GM18861 (cell line): ENCODE data around the gene IL12RB2.
A peak's percentile ranks its signal among the peaks of the same experiment; 100 is the strongest.

ENCODE experiments used
- ATAC-seq: cut with Tn5 transposase; IDR thresholded peaks from one replicate; pipeline ENCODE4 v1.9.1; 2021; ENCODE audit not compliant: unreplicated experiment

The IL12RB2 gene

DNA sequence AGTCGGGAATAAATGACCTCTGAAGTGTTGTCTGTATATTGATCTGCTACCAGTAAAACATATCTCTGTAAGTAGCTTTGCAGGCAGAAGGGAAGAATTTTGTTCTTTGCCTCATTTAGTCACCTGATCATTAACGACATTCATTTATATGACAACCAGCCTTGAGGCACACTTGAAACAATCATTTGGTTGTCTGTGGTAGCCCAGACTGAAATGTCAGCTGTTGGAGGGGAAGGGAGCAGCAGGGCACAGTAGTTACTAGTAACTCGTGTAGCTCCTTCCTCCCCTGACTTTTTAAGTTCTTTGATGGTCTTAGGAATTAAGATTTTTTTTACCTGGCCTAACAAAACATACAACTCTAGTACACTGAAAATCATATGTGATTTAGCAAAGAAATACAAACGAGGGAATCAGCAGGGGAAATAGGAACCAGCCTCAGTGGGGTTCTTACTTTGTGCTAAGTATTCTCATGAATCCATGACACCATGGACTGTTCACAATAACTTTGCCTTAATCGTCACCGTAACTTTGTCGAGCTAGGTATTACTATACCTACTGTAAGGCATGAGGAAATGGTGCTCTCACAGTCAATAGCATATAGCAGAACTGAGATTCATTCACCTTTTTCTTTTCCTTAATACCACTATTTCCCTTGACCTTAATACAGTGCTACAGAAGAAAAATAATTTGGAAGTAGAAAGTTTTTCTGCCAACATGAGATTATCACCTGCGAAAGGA, 6.4 kb downstream of the IL12RB2 start:
- ATAC-seq: no peak

DNA sequence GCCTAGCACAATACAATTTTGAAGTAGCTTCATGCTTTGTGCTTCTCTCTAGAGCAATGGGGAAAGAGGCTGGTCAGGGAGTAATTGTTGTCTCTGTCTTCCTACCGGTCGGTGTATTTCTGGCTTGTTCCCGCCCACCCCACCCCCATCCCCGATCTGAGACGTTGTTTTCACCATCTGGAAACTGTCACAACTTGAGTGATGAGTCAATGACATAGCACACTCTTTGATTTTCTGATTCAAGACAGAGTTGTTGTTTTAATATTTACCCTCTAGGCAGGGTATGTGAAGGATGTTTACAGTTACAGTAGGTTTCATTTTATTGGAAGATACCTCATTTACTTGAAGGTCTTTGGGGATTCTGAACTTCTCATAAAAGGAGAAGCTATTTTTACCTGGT, 7.0 kb downstream of the IL12RB2 start:
- ATAC-seq: no peak

DNA sequence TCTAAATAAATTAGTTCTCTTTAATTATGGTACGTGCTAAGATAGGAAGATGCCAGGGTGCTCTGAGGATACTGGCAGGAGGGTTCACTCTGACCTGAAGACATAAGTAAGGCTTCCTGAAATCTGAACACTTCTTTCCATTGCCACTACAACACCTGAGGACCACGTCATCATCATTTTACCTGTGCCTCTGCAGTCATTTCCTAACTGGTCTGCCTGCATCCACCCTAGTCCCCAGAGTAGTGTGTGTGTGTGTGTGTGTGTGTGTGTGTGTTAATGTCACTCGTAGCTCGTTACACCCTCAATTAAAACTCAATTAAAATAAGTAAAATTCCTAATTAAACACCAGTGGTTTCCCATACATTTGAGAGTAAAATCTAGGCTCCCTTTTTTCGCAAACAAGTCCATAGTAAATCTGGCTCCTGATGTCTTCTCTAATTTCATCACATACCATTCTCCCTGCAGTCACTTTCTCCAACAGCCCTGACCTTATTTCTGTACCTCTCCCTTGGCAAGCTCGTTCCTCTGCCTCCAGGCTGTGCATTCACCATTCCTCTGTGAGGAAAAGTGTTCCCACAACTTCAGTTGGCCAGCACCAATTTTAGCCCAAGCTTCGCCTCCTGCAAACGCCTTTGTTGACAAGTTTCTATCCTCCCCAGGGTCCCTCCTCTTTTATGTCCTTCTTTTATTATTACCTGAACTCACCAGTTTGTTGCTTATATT, 8.7 kb downstream of the IL12RB2 start:
- no peak for ATAC-seq

DNA sequence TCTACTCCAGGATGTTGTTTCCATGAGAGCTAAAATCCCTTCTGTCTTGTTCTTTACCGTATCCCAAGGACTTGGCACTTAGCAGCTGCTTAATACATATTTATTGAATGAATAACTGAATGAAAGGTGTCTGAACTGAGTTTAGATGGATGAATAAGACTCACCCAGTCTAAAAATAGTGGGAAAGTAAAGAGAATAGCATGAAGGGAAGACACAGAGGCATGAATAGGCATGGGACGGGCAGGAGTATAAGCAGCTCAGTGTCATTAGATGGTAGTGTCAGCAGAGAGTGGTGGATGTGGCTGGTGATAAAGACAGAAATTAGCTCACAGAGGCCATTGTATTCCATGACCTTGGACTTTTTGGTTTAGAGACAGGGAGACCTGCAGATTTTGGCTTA, 9.2 kb downstream of the IL12RB2 start:
- ATAC-seq: no peak

DNA sequence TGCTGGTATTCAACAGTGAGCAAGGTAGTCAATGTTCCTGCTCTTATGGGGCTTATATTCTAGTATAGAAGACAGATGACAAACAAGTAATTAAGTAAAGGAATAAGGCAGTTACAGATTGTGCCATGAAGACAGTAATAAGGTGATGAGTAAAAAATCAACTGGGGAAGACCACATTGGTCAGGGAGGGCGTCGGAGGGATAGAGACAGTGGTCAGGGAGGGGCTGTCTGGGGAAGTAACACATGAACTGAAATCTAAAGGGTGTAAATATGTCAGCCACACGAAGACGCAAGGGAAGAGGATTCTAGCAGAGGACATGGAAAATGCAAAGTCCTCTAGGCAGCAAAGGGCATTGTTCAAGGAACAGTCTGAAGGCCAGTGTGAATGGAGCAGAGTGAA, 10.1 kb downstream of the IL12RB2 start:
- no peak for ATAC-seq

DNA sequence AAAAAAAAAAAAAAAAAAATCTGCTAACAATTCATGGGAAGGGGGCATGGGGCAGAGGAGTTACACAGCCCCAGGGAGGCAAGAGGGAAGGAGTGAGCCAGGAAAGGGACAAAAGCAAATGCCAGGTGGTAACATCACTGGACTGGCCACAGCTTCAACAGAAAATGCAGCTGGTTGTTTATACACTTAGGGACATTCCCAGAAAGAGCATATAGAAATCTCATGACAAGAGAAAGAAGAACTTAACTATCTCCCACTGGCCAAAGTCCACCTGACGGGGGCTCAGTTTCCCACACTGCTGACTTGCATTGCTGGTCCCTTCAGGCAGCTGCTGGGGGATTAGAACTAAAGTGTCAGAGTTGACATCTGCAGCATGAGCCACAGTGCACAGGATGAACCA, 14.8 kb downstream of the IL12RB2 start:
- no peak for ATAC-seq

DNA sequence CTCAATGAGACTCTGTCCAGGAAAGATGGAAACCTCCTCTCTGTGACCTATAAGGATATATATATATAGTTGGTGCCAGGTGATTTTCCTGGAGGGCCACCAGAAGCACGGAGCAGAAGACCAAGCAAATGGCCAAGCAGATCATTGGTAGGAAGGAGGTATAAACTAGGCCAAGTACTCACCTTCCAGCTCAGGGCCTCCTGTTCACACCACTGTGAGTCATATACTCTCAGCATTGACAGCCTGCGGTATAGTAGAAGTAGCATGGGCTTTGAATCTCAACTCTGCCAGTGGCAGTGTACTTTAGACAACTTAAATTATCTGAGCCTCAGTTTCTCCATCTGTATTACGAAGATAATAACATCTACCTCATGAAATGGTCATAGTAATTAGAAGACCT, 15.4 kb downstream of the IL12RB2 start:
- no peak for ATAC-seq

DNA sequence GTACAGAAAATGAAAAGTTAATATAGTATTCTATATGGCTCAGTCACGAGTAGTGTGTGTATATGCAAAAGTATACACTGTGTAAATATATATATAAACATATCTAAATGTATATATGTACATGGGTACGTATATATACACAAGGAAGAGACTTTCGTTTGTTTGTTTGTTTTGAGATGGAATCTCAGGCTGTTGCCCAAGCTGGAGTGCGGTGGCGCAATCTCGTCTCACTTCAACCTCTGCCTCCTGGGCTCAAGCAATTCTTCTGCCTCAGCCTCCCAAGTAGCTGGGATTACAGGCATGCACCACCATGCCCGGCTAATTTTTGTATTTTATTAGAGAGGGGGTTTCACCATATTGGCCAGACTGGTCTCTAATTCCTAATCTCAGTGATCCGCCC, 16.4 kb downstream of the IL12RB2 start:
- no peak for ATAC-seq

DNA sequence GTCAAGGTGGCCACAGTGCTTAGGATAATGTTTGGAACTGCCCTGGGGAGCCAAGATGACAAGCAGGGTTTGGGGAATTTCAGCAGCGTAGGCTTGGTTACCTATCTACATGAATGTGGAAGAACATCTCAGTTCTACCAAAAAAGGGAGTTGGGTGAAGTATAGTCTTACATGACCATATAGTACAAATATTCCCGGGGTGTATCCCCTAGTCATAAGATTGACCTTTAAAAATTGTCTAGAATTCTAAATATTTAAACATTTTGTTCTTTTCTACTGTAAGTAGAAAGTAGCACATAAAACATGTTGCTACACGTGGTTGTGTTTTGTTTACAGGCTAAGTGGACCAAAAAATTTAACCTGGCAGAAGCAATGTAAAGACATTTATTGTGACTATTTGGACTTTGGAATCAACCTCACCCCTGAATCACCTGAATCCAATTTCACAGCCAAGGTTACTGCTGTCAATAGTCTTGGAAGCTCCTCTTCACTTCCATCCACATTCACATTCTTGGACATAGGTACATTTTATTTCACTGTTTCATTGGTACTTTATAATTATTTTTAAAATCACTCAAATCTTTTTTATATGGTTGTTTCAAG, 20.3 kb downstream of the IL12RB2 start:
- ATAC-seq: no peak

DNA sequence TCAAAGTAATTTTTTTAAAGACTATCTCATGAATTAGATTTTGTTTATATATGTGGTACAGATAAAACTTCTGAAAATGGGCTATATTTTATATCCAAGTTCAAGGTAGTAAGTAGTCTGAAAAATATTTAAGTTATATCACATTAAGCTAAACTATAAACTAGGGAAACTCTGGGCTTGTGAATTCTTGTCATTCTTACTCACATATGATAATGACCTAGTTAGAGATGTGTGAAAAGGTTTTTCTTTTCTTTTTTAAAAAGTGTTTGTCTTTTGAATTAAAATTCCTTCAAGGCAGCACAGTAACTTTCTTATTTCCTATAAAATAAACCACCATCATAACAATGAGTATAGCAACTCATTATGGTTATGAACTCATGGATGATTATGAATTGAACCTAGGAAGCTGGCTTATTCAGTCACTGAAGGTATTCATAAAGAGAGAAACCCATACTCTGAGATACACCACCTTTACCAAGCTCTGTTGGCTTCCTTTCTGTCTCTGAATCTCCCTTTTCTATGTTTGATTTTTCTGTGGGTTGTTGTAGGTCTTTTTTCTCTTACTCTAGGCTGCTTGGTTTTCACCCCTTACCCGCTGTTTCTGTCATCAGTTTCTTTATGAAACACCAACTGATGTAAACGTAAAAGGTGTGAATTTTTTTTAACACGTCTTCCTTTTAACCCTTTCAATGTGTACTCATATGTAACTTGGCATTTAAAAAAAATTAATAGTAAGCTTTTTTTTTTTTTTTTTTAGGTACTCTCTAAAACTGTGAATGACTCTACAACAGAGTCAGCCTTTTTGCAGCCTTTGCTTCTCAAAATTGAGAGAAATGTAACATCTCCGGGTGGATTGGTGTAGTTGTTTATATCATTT, 25.2 kb downstream of the IL12RB2 start:
- ATAC-seq: peak; percentile 92

DNA sequence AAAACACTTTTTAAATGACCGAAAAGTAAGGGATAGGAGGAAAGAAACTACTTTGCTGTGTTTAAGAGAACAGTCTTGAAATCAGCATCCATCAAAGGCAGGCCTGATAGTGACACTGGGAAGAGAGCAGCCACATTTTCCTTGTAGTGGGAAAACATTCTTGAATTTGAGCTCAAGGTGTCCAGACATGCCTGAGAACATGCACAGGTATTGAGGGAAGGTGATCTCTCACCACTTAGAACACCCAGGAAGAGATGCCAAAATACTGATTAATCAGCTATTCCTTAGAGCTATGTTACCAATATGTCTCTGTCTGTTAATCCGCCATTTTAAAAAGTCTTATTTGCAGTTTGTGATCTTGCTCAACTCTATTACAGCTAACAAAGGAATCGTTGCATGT, 25.9 kb downstream of the IL12RB2 start:
- ATAC-seq: no peak

DNA sequence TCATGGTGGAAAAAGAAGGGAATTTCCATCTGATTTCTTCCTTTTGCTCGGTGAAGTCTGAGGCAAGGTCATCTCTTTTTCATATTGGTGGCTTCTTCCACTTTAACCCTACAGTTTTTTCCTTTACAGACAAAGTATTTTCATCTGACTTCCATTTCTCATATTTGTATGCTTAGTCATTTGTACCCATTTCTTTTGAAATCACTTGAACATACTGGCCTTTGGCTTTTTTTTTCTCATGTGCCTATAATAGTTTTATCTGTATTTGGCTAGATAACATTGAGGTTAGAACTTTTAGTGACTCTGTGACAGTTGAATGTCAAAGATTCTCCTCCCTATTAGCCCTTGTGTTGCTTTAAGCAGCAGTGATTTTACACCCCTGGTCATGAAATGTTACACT, 27.7 kb downstream of the IL12RB2 start:
- no peak for ATAC-seq

DNA sequence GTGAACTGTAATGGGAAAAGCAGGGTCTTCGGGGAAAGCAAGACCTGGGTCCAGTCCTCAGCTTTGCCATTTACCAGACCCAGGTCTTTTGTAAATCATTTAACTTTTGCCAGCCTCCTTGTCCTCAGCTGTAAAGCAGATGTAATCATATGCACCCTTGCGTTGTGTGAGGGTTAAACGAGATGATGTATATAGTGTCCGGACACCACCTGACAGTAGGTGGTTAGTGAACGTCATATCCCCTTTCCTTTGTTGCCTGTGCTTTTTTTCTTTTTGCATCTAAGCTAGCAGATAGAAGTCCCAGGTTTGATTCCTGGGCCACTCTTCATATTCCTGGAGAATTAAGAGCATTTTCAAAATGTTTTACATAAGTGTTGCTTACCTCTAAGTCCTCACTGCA, 28.5 kb downstream of the IL12RB2 start:
- ATAC-seq: no peak

DNA sequence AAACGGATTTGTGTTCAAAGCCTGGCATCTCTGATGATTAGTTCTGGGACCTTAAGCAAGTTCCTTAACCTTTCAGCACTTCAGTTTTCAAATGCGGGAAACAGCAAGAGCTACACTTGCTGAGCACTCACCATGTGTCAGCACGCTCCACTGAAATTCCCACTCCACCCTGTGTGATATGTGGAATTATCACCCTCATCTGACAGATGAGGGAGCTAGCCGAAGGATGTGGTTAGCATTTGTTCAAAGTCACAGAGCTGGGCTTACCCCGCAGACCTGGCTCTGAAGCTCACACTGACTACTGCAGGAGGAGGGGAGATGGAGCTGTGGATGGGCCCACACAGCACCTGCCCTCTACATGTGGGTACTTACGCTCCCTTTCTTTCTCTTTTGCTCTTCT, 29.1 kb downstream of the IL12RB2 start:
- ATAC-seq: no peak

DNA sequence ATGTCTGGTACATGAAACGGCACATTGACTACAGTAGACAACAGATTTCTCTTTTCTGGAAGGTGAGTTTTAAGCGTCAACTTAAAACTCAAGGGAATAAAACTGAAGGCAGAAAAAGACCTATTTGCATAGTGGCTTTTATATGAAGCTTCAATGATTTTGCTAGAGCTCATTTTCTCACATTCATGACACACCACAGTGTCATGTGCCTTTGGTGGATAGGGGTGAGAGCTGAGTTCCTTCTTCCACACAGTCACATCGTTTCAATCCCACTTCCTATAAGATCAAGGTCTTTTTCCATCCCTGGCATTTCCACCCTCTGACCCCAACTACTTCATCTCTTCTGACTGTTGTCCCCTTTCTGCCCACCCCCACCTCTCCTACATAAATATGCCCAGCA, 31.0 kb downstream of the IL12RB2 start:
- peak; percentile 66 for ATAC-seq

DNA sequence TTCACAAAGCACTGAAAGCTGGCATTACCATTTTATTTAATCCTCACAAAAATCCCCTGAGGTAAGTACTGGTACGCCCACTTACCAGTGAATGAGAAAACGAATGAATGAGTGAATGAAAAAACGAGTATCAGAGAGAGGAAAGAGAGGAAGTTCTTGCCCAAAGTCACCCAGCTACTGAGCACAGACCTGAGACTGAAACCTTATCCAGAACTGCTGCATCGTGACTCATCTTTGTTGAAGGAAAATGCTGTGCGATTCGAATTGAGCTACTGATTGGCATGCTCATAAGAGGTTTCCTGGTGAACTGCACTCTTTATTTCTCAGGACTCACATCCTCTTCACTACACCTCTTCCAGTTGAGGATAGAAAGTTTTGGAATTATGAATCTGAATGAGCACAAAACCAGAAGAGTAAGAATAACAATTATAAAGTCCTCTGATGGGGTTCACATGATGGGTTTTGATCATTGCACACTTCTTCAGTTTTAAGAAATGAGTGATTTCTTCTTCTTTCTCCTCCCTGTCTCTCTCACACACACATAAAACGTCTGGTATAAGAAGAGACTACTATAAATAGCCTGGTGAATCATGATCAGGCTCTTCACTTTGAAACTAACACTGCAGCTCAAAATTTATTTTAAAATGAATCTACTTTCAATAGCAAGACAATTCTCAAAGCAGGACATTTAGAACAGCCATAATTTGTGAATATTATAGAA, 32.1 kb downstream of the IL12RB2 start:
- ATAC-seq: no peak

DNA sequence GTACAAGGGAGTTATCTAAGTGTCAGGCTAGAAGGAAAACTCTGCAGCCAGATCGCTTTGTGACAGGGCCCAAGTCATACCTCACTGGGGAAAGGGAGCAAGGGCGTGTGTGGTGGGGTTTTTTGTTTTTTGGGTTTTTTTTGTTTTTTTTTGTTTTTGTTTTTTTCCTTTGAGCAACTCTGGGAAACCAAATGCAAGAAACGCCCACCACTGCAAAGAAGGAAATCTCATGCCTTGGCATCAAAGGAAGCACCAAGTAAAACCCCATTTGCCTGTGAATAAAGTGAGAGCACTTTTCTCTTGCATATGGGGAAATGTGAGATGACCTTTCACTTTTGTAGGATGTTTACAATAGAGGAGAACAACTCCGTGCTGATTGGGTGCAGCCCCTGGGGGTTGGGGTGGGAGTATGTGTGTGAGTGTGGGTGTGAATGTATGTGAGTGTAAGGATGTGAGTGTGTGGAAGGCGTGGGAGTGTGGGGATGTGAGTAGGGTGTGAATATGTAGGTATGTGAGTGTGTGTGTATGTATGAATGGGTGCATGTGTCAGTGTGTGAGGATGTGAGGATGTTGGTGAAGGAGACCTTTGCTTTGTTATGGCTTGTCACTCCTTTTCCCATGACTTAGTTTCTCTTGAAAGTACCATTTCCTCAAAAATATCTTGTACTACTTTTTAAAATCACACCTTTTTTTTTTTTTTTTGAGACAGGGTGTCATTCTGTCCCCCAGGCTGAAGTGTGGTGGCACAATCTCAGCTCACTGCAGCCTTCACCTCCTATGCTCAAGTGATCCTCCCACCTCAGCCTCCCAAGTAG, 34.6 kb downstream of the IL12RB2 start:
- ATAC-seq: no peak

DNA sequence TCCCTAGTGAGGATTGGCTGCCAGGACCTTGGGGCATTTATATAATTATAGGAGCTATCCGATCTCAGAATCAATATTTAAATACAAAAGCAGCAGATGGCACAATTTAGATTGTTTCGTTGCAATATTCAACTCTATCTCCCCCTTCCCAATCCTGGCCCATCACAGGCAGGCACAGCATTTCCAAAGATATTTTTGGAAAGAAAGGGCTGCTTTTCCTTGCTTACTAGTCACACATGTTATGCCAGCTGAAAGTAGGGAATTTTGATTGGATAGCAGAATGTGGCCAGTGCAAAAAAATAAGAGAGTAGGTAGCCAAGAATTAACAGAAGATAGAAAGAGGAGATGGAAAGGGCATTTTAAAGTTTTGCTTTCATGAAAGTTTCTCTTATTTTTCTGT, 37.9 kb downstream of the IL12RB2 start:
- ATAC-seq: no peak

DNA sequence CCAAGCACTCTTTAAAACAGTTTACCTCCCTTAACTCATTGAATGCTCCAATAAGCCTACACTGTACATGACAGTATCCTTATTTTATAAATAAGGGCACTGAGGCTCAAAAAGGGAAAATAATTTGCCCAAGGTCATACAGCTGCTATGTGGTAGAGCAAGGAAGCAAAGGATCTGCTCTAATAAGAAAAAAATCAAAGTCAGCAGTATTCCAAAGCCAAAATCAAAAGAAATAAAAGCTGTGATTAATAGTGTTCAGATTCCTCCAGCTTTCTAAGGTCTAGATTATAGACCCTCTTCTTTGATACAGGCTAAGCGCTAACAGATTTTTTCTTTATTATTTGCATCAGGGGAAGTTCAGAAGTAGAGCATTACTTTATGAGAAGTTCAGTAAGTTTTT, 39.3 kb downstream of the IL12RB2 start:
- no peak for ATAC-seq
